Heart left ventricle (tissue), 13 donors: ENCODE data around the gene RLN3.

Source experiments
- POLR2A ChIP-seq, 2 donors: fragments of 450-650 bp; IDR thresholded peaks; one replicate each; pipeline ENCODE4 v1.6.1; 2017; ENCODE audit warnings: antibody characterized with exemption in 2 of 2, mild to moderate bottlenecking in 2 of 2, moderate library complexity in 2 of 2
- TF ChIP-seq, protein P1 (sequence below), 12 donors: fragments of 200-600 bp; sonication (generic) in 4 of 12; IDR thresholded peaks; one replicate each; pipeline versions ENCODE4 v1.5.0 to v1.8.0; 2018 to 2022; ENCODE audit warnings: antibody characterized with exemption in 12 of 12, mild to moderate bottlenecking in 5 of 12
- donor health status: ischemic (EF 13 %, LVEDD 7.1; RV severe dilation, severe dysfunction).
- donor health status: DM: no; HTN: yes; CAD: no.
- donor health status: DM: no; HTN: no; CAD: no.
- donor health status: ischemic (EF 25% LVEDD 6.9; RV normal size, moderate dysfunction).
- donor health status: ischemic (EF 25% LVEDD 5.7; RV mildly dilated, moderate dysfunction).
- donor health status: ischemic (EF 35%, LVEDD 5.7; RV mildly dilated, moderate dysfunction).
- donor health status: nonischemic (EF 11% LVEDD 7.7; RV severe dilation, severe dysfunction).
- donor health status: DM: yes; HTN: yes; CAD: no.
- donor health status: PGD.
- donor health status: ischemic (EF 29% LVEDD 5.4; RV normal size, mild dysfunction).
- donor health status: nonischemic (EF 23%, LVEDD 6.1; RV moderate dilation, normal function).

DNA sequence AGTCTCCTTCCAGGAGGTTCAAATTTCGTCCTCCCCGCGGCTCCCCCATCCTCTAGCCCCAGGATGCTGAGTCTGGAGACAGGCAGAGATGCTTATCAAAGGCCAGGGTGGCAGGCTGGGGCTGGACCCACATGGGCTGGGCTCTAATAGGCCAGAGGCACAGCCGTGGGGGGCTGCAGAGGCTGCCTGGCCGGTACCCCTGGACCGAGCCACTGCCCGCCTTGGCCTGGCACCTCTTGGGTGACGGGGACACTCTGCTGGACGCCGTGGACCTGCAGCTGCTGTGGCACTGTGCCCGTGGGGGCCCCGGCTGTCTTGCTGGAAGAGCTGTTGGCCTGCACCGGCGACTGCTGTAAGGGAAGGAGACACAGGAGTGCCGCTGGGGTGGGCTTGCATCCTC lies 47.6 kb upstream of the RLN3 start:
- TF ChIP-seq, protein P1, sequence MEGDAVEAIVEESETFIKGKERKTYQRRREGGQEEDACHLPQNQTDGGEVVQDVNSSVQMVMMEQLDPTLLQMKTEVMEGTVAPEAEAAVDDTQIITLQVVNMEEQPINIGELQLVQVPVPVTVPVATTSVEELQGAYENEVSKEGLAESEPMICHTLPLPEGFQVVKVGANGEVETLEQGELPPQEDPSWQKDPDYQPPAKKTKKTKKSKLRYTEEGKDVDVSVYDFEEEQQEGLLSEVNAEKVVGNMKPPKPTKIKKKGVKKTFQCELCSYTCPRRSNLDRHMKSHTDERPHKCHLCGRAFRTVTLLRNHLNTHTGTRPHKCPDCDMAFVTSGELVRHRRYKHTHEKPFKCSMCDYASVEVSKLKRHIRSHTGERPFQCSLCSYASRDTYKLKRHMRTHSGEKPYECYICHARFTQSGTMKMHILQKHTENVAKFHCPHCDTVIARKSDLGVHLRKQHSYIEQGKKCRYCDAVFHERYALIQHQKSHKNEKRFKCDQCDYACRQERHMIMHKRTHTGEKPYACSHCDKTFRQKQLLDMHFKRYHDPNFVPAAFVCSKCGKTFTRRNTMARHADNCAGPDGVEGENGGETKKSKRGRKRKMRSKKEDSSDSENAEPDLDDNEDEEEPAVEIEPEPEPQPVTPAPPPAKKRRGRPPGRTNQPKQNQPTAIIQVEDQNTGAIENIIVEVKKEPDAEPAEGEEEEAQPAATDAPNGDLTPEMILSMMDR (IDR thresholded peaks at IDR 0.05) = no peak
- no peak for TF ChIP-seq POLR2A (IDR thresholded peaks at IDR 0.05)
